Prostate gland (tissue), 2 donors: Measurements from ENCODE around the gene DLG2.

ENCODE experiments used
- POLR2A ChIP-seq: fragments of 450-650 bp; IDR thresholded peaks from one replicate; pipeline ENCODE4 v1.6.1; 2016; ENCODE audit warnings: antibody characterized with exemption, mild to moderate bottlenecking
- POLR2AphosphoS5 ChIP-seq: sonication (generic); formaldehyde crosslinking; IDR thresholded peaks from one replicate; pipeline ENCODE4 v1.6.1; 2017; ENCODE audit warnings: antibody characterized with exemption
- TF ChIP-seq, protein P1 (sequence below), 4 experiments: fragments of 200-600 bp in 2 of 4; fragments of 450-650 bp in 2 of 4; sonication (generic) in 2 of 4; IDR thresholded peaks; 1 replicate in 3 of 4; 2 replicates in 1 of 4; pipeline ENCODE4 v1.5.1; 2016 to 2019; ENCODE audit warnings: antibody characterized with exemption in 4 of 4, mild to moderate bottlenecking in 2 of 4, moderate library complexity in 2 of 4

DNA sequence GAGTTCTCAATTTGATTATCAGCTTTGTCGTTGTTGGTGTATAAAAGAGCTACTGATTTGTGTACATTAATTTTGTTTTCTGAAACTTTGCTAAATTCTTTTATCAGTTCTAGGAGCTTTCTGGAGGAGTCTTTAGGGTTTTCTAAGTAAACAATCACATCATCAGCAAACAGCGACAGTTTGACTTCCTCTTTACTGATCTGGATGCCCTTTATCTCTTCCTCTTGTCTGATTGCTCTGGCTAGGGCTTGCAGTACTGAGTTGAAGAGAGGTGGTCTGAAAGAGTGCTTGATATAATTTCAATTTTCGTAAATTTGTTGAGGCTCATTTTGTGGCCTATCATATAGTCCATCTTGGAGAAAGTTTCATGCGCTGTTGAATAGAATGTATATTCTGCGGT is 213.0 kb downstream of the DLG2 start:
- TF ChIP-seq, protein P1, sequence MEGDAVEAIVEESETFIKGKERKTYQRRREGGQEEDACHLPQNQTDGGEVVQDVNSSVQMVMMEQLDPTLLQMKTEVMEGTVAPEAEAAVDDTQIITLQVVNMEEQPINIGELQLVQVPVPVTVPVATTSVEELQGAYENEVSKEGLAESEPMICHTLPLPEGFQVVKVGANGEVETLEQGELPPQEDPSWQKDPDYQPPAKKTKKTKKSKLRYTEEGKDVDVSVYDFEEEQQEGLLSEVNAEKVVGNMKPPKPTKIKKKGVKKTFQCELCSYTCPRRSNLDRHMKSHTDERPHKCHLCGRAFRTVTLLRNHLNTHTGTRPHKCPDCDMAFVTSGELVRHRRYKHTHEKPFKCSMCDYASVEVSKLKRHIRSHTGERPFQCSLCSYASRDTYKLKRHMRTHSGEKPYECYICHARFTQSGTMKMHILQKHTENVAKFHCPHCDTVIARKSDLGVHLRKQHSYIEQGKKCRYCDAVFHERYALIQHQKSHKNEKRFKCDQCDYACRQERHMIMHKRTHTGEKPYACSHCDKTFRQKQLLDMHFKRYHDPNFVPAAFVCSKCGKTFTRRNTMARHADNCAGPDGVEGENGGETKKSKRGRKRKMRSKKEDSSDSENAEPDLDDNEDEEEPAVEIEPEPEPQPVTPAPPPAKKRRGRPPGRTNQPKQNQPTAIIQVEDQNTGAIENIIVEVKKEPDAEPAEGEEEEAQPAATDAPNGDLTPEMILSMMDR (IDR thresholded peaks at IDR 0.05), result no peak
- no peak for TF ChIP-seq POLR2A
- no peak for TF ChIP-seq POLR2AphosphoS5
